ENCODE data around the gene EGFL7.

The EGFL7 gene

DNA sequence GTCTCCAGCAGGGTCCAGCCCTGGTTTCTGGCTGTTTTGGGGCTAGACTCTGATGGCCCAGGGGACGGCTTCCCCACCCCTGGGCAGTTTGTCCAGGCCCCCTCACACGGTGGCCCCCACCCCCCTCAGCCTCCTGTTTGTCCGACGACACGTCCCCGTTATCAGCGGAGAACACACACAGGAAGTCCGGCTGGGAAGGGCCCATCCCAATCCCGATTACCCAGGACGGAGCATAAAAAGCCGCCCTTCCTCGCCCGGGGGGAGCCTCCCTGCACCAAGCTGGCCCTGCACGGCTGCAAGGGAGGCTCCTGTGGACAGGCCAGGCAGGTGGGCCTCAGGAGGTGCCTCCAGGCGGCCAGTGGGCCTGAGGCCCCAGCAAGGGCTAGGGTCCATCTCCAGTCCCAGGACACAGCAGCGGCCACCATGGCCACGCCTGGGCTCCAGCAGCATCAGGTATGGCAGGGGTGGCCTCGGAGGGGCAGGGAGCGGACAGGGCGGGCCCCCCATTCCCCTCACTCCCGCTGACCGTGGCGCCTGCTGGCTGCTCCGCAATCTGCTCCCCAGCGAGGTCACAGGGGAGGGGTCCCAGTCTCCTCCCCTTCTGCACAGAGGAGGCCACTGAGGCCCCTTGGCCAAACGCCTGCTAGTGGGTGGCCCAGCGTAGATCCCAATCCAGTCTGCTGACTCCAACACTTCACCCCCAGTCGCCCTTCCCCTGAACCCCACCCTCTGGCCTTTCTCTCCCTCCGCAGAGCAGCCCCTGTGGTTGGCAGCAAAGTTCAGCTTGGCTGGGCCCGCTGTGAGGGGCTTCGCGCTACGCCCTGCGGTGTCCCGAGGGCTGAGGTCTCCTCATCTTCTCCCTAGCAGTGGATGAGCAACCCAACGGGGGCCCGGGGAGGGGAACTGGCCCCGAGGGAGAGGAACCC lies at the start of gene EGFL7:
TSS of gene EGFL7 (plus strand) at position 261 of the 926 bp plus-strand sequence. CDS start 5,367 bp downstream, outside the sequence.
- Histone ChIP-seq H4K20me1 (peaks cover 0 to 54% (median 16%) of the 10 kb centered on the region in 11 experiments; a peak in 18 of 22 replicates), H3K4me2 (peak within 1 kb of the TSS; percentile 5 to 100 (median 98); a peak in 20 of 22 replicates)

DNA sequence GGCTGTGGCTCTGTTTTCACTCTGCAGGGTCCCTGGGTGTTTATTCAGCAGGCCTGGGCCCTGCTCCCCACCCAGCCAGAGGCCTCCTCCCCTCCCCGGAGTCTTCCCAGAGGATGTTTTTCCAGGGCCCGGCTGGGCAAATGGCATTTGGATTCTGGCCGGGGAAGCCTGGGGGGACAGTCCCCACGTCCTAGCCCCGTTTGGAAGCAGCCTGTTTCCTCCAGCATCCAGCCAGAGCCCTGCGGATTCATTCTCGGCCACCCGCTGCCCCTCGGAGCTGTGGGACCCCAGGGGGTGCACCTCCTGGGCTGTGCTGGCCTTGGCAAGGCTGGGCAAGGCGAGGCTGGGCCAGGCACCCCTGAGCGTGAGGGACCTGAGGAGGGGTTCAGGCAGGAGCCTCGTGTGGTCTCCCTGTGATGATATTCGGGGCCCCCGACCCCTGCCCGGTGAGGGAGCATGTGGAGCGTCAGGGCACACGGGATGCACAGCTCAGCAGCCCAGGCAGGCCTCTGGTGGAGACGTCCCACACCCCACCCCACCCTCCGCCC lies 48.8 kb upstream of the EGFL7 start:
- H3K4me3 ChIP-seq = no peak overlapping the region
- peaks cover 47 to 69% (median 63%) of the 10 kb centered on the region in 10 experiments for H3K4me1 ChIP-seq
- H3K4me2 ChIP-seq = peak overlapping the region in 6 of 11 experiments; percentile 6 to 24 (median 18); a peak in 6 of 22 replicates
- no peaks in the 10 kb centered on the region for H3K9me3 ChIP-seq (replicated peaks in 1 of 11)
- no peak overlapping the region; a peak in 1 of 22 replicates for H3K9ac ChIP-seq
- no peaks in the 10 kb centered on the region for H3K36me3 ChIP-seq
- H4K20me1 ChIP-seq = peaks cover 0 to 4% (median 0%) of the 10 kb centered on the region in 11 experiments; a peak in 1 of 22 replicates
- no peak overlapping the region for H3K27ac ChIP-seq
- no peak for TF ChIP-seq Cebpa-rat (IDR thresholded peaks at IDR 0.05)
- H3K27me3 ChIP-seq = peaks cover 0 to 20% (median 0%) of the 10 kb centered on the region in 11 experiments; a peak in 6 of 22 replicates

More for the DNA sequence above, at the start of gene EGFL7:
- Histone ChIP-seq H3K27me3 (peaks cover 33 to 94% (median 67%) of the 10 kb centered on the region in 11 experiments; a peak in 20 of 22 replicates), H3K9me3 (replicated peaks in 1 of 11) (no peaks in the 10 kb centered on the region), H3K27ac (no peak within 1 kb of the TSS), H3K9ac (peak within 1 kb of the TSS in 6 of 11 experiments; percentile 5 to 75 (median 56); a peak in 6 of 22 replicates), H3K4me1 (peaks cover 39 to 95% (median 93%) of the 10 kb centered on the region in 10 experiments), H3K36me3 (no peaks in the 10 kb centered on the region), H3K4me3 (no peak within 1 kb of the TSS; a peak in 1 of 20 replicates)
- TF ChIP-seq Cebpa-rat (IDR thresholded peaks at IDR 0.05) = no peak

DNA sequence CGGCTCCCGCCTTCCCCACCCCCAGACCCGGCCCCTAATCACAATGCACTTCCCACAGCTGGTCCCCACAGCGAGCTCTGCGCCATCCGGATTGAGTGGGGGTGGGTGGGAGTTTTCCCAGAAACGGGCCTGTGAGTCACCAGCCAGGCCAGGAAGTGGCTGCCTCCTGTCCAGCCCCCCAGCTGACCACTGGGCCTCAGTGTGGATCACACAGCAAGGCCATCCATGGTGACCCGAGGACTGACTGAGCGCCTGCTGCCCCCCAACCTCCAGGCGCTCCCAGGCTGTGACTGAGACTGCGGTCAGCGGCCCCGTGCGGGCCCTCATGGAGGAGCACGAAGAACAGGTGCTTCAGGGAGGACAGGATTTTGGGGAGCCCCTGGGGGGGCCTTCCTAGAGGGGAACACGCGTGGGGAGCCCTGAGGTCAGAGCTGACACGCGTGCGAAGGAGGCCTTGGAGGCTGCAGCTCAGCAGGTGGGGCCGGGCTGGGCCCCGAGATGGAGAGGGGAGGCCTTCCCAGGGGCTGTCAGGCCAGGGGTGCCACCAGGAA lies 48.3 kb upstream of the EGFL7 start:
- Histone ChIP-seq H3K27ac (no peak overlapping the region), H3K36me3 (no peaks in the 10 kb centered on the region), H3K4me2 (peak overlapping the region in 5 of 11 experiments; percentile 39 to 91 (median 76); a peak in 7 of 22 replicates), H3K4me3 (no peak overlapping the region), H3K9ac (0 out of 22 replicates have a peak overlapping the region, but pooled peaks of 1 of the 11 experiments have one; percentile 42), H3K4me1 (peaks cover 50 to 69% (median 63%) of the 10 kb centered on the region in 10 experiments), H3K27me3 (peaks cover 0 to 24% (median 0%) of the 10 kb centered on the region in 11 experiments; a peak in 6 of 22 replicates), H3K9me3 (replicated peaks in 1 of 11) (no peaks in the 10 kb centered on the region), H4K20me1 (peaks cover 0 to 4% (median 0%) of the 10 kb centered on the region in 11 experiments; a peak in 1 of 22 replicates)
- TF ChIP-seq Cebpa-rat (IDR thresholded peaks at IDR 0.05) = no peak

DNA sequence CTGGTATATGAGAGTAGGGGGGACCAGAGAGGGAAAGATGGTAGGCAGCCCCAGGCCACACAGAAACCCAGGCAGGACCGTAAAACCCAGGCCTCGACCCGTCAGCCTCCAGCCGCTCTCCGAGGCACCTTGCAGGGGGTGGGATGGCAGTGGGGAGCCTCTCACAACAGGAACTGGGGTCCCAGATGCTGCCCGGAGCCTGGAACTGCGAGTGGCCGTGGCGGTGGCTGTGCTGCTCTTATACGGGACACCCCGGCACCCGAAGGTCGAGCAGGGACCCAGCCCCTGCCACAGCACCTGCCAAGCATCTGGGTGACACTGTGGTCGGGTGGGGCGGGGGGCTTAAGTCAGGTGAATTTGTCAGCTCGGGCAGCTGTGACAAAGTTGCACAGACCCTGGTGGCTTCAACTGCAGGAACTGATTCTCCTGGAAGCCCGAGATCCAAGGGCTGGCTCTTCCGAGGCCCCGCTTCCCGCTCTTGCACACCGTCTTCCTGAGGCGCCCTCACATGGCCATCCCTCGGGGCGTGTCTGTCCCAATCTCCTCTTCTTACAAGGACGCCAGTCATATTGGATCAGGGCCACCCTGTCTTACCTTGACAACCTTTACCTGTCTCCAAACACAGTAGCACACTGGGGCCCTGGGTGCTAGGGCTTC lies 47.6 kb upstream of the EGFL7 start:
- Histone ChIP-seq H3K9me3 (replicated peaks in 1 of 11) (no peaks in the 10 kb centered on the region), H3K4me1 (peaks cover 56 to 69% (median 63%) of the 10 kb centered on the region in 10 experiments), H3K4me2 (peak overlapping the region; percentile 74 to 99 (median 89)), H4K20me1 (peaks cover 0 to 4% (median 0%) of the 10 kb centered on the region in 11 experiments; a peak in 1 of 22 replicates), H3K27ac (no peak overlapping the region), H3K27me3 (peaks cover 0 to 24% (median 0%) of the 10 kb centered on the region in 11 experiments; a peak in 6 of 22 replicates), H3K36me3 (no peaks in the 10 kb centered on the region), H3K9ac (0 out of 22 replicates have a peak overlapping the region, but pooled peaks of 1 of the 11 experiments have one; percentile 42), H3K4me3 (no peak overlapping the region)
- no peak for TF ChIP-seq Cebpa-rat (IDR thresholded peaks at IDR 0.05)

DNA sequence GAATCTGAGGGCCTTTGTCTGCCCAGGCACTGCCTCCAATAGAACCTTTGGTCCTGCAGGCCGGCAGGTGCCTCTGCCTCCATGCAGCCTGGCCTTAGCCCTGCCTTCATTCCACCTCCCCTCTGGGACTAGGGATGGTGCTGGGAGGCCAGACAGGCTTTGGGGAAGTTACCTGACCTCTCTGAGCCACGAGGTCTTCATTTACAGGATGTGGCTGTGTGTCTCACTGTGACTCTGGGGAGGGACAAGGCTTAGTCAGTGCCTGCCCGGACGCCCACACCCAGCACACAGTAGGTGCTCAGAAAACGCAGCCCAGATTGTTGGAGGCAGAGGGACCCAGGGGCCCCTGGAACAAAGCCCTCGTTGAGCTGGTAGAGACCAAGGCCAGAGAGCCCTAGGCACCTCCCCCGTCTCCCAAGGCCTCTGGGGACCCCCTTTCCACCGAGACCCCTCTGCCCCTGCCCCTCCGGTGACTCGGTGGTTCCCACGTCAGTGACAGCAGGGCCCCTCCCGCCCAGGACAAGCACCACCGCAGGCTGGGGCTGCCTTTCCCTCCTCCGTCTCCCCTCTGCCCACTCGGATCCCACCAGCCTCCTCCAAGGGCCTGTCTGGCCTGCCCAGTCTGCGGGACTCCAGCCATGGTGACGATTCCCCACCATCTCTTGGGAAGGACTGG lies 46.9 kb upstream of the EGFL7 start:
- peak overlapping the region in 3 of 11 experiments; percentile 2 to 34 (median 19); a peak in 4 of 22 replicates for H3K27ac ChIP-seq
- H3K4me1 ChIP-seq = peaks cover 61 to 71% (median 66%) of the 10 kb centered on the region in 10 experiments
- H3K36me3 ChIP-seq = no peaks in the 10 kb centered on the region
- peaks cover 0 to 24% (median 5%) of the 10 kb centered on the region in 11 experiments; a peak in 10 of 22 replicates for H3K27me3 ChIP-seq
- H4K20me1 ChIP-seq = peaks cover 0 to 11% (median 0%) of the 10 kb centered on the region in 11 experiments; a peak in 1 of 22 replicates
- peak overlapping the region; percentile 74 to 99 (median 89) for H3K4me2 ChIP-seq
- H3K9me3 ChIP-seq (replicated peaks in 1 of 11) = no peaks in the 10 kb centered on the region
- H3K9ac ChIP-seq = peak overlapping the region in 4 of 11 experiments; percentile 1 to 23 (median 8); a peak in 4 of 22 replicates
- H3K4me3 ChIP-seq = no peak overlapping the region
- TF ChIP-seq Cebpa-rat (IDR thresholded peaks at IDR 0.05) = no peak

- TF ChIP-seq Cebpa-rat (IDR thresholded peaks at IDR 0.05) = no peak
- H3K4me1 ChIP-seq = peaks cover 66 to 76% (median 71%) of the 10 kb centered on the region in 10 experiments
- H3K36me3 ChIP-seq = no peaks in the 10 kb centered on the region
- peaks cover 0 to 11% (median 0%) of the 10 kb centered on the region in 11 experiments; a peak in 1 of 22 replicates for H4K20me1 ChIP-seq
- H3K9ac ChIP-seq = peak overlapping the region in 2 of 11 experiments; percentile 1 to 23; a peak in 1 of 22 replicates
- no peaks in the 10 kb centered on the region for H3K9me3 ChIP-seq (replicated peaks in 1 of 11)
- peak overlapping the region in 2 of 11 experiments; percentile 2 to 19; a peak in 1 of 22 replicates for H3K27ac ChIP-seq
- no peak overlapping the region for H3K4me3 ChIP-seq
- H3K27me3 ChIP-seq = peaks cover 0 to 28% (median 10%) of the 10 kb centered on the region in 11 experiments; a peak in 15 of 22 replicates
- H3K4me2 ChIP-seq = peak overlapping the region; percentile 74 to 99 (median 89)
These were observed 46.4 kb upstream of the EGFL7 start for GRCh38 chr9:136616307-136616635.

DNA sequence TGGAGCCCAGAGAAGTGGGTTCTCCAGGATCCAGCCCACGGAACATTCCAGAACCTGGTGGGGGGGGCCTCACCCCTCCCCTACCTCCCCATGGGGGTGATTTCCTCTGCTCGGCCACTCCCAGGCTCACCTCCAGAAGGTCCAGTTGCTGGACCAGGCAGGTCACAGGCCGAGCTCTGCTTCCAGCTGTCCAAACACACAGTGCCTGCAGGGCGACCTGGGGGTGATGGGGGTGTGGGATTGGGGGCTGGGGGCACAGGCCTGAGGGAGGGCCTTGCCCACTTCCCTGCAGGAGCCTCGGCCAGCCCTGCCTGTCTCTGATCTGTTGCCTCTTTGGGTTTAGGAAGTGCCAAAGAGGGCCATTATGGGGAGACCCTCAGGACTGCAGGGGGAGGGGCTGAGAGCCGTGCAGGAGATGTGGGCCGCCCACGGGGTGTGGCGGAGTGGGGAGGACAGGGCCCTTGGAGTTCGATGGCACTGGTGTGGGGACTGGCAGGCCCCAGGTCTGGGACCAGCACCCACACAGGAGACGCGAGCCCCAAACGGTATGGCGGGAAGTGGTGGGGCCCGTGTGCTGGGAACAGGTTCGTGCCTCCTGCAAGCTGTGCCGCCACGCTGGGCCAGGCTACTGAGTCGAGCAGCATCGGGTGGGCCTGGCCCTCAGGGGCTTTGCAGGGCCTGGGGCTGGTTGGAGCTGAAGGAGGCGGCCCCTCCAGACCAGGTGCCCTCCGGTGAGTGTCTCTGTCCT lies 45.6 kb upstream of the EGFL7 start:
- Histone ChIP-seq H3K4me2 (peak overlapping the region; percentile 82 to 99 (median 91)), H3K4me3 (peak overlapping the region in 2 of 10 experiments; percentile 6 to 10; a peak in 1 of 20 replicates), H3K4me1 (peaks cover 75 to 85% (median 80%) of the 10 kb centered on the region in 10 experiments), H3K27me3 (peaks cover 0 to 37% (median 18%) of the 10 kb centered on the region in 11 experiments; a peak in 15 of 22 replicates), H4K20me1 (peaks cover 0 to 11% (median 0%) of the 10 kb centered on the region in 11 experiments; a peak in 1 of 22 replicates), H3K36me3 (no peaks in the 10 kb centered on the region), H3K9me3 (replicated peaks in 1 of 11) (no peaks in the 10 kb centered on the region), H3K27ac (peak overlapping the region in 1 of 11 experiments; percentile 25; a peak in 1 of 22 replicates), H3K9ac (peak overlapping the region in 5 of 11 experiments; percentile 6 to 56 (median 53); a peak in 8 of 22 replicates)
- TF ChIP-seq Cebpa-rat (IDR thresholded peaks at IDR 0.05) = no peak

Measured in BLaER1 treated with 17β-estradiol and CSF1 and Interleukin-3, amounts not matched to agents 10 nM and 100 nM (cell line).